ENCODE measurements around the gene SLC14A1.
A peak's percentile ranks its signal among the peaks of the same experiment; 100 is the strongest.

SLC14A1 gene

DNA sequence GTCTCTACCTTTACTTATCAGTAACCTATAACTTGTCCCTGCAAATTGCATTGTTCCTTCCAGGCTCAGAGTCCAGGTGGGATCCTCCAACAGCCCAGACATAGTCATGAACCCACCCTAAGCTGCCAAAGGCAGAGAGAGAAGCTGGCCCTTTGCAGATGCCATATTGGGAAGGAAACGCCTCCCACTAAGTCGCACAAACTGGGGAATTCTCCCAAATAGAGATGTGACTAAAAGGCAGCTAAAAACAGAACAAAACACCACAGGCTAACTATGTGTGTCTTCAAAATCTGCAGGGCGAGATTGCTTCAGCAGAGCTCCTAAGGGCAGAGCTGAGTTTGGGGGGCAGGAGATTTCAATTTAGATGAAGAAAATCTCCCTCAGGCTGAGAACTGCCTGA lies 63.0 kb downstream of the SLC14A1 start:
- TF ChIP-seq, protein P1, sequence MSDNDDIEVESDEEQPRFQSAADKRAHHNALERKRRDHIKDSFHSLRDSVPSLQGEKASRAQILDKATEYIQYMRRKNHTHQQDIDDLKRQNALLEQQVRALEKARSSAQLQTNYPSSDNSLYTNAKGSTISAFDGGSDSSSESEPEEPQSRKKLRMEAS (IDR thresholded peaks at IDR 0.05; ENCODE audit: low read depth, low read length) = no peak
- TF ChIP-seq, protein P2, sequence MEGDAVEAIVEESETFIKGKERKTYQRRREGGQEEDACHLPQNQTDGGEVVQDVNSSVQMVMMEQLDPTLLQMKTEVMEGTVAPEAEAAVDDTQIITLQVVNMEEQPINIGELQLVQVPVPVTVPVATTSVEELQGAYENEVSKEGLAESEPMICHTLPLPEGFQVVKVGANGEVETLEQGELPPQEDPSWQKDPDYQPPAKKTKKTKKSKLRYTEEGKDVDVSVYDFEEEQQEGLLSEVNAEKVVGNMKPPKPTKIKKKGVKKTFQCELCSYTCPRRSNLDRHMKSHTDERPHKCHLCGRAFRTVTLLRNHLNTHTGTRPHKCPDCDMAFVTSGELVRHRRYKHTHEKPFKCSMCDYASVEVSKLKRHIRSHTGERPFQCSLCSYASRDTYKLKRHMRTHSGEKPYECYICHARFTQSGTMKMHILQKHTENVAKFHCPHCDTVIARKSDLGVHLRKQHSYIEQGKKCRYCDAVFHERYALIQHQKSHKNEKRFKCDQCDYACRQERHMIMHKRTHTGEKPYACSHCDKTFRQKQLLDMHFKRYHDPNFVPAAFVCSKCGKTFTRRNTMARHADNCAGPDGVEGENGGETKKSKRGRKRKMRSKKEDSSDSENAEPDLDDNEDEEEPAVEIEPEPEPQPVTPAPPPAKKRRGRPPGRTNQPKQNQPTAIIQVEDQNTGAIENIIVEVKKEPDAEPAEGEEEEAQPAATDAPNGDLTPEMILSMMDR (IDR thresholded peaks at IDR 0.05; ENCODE audit: low read depth, low read length) = no peak
- no peak for TF ChIP-seq POLR2A (IDR thresholded peaks at IDR 0.05; ENCODE audit: extremely low read depth, insufficient read length)
- no peak for TF ChIP-seq MYC (IDR thresholded peaks at IDR 0.05; ENCODE audit: low read depth, low read length)
- no peak for DNase-seq (ENCODE audit: low read depth)
- no peak overlapping the region for H3K4me3 ChIP-seq (ENCODE audit: low read depth, low read length)

DNA sequence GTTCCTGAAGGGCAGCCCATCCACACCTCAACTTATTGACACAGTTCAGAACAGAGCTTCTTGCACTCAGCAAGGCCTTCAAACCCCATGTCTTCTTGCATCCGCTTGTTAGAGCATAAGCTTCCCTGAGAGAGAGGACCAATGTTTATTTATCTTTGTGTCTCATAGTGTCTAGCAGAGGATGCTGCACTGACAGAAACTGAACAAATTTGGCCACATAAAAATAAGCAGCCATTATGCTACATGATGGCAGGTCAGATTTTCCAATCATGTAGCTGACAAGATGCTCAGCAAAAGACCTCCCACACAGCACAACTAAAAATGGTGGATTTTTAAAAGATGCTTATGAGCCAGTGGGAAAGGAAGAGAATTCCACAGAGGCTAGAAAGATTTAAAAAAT lies 63.4 kb downstream of the SLC14A1 start:
- TF ChIP-seq MYC (IDR thresholded peaks at IDR 0.05; ENCODE audit: low read depth, low read length) = no peak
- TF ChIP-seq, protein P1 (IDR thresholded peaks at IDR 0.05; ENCODE audit: low read depth, low read length) = no peak
- TF ChIP-seq POLR2A (IDR thresholded peaks at IDR 0.05; ENCODE audit: extremely low read depth, insufficient read length) = no peak
- TF ChIP-seq, protein P2 (IDR thresholded peaks at IDR 0.05; ENCODE audit: low read depth, low read length) = no peak
- DNase-seq (ENCODE audit: low read depth) = no peak
- H3K4me3 ChIP-seq (ENCODE audit: low read depth, low read length) = no peak overlapping the region

DNA sequence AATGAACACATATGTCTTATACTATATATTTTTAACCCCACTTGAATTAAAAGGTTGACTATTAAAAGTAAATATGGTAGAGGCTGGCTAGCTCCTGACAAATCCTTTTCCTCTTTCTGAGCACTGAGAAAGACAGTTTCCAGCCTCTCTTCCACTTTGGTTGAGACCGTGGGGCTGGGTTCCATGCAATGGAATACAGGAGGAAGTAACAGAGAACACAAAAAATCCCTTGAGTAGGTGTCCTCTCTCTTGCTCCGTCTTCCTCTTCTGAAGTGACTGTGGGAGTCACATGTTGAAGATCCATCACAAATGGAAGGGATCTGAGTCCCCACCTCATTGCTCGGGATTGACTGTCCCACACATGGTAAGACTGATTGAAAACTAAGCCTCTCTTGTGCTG lies 64.9 kb downstream of the SLC14A1 start:
- no peak for DNase-seq (ENCODE audit: low read depth)
- TF ChIP-seq POLR2A (IDR thresholded peaks at IDR 0.05; ENCODE audit: extremely low read depth, insufficient read length) (no peak), MYC (IDR thresholded peaks at IDR 0.05; ENCODE audit: low read depth, low read length) (no peak)
- TF ChIP-seq, protein P1 (IDR thresholded peaks at IDR 0.05; ENCODE audit: low read depth, low read length) = no peak
- TF ChIP-seq, protein P2 (IDR thresholded peaks at IDR 0.05; ENCODE audit: low read depth, low read length) = no peak
- no peak overlapping the region for H3K4me3 ChIP-seq (ENCODE audit: low read depth, low read length)

DNA sequence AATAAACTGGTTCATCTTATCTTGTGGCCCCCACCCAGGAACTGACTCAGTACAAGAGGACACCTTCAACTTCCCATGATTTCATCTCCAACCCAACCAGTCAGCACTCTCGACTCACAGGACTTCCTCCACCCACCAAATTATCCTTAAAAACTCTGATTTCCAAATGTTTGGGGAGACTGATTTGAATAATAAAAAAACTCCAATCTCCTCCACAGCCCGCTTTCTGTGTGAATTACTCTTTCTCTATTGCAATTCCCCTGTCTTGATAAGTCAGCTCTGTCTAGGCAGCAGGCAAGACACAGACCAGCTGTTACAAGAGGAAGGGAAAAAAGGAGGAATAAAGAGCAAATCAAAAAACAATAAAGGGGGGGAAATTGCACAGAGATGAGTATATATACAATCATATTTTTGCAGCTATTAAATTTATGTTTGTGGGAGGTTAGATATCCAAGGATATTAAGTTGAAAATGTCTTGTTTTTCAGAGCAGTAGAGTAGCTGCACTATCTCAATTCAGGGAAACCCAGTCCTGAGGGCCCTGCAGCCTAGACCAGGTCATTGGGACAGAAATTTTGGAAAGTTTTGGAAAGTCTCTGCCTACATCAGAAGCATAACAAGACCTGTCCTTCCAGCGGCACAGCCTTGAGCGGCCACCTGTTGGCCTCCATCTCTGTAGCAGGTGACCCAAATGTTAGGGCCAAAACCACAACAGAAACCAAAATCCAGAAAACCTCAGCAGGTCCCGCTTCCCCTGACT lies 68.7 kb downstream of the SLC14A1 start:
- DNase-seq (ENCODE audit: low read depth) = no peak
- no peak for TF ChIP-seq POLR2A (IDR thresholded peaks at IDR 0.05; ENCODE audit: extremely low read depth, insufficient read length)
- H3K4me3 ChIP-seq (ENCODE audit: low read depth, low read length) = no peak overlapping the region

DNA sequence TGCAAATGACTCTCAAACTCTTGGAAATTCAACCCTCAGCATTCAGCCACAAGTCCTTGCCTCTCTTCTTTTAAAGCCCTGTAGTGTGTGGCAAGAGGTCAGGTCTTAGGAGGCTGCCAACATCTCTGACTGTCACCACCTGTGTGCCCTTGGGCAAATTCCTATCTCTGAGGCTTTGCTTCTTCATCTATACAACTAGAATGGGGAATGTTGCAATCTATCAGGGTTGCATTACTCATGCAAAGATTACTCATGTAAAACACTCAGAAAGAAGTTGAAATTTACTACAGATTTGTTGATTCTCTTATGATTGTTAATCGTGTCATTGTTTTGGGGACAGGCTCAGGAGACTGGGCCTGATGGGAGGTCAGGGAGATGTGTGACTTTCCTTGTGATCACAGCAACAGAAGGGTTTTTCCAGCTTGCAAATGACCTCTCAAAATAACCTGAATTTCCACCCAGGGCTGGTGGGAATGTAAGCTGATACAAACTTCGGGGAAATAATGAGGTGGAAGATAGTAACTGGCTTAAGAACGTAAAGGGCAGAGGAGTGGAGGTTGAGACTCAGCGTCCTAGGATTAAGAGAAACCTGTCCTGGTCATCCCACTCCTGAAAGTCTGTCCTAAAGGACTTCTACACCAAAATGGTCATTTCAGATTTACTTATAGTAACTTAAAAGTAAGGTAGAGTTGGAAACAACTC lies 69.4 kb downstream of the SLC14A1 start:
- DNase-seq (ENCODE audit: low read depth) = peak; percentile 55
- TF ChIP-seq, protein P1 (IDR thresholded peaks at IDR 0.05; ENCODE audit: low read depth, low read length) = no peak
- TF ChIP-seq, protein P2 (IDR thresholded peaks at IDR 0.05; ENCODE audit: low read depth, low read length) = no peak
- TF ChIP-seq POLR2A (IDR thresholded peaks at IDR 0.05; ENCODE audit: extremely low read depth, insufficient read length) (no peak), MYC (IDR thresholded peaks at IDR 0.05; ENCODE audit: low read depth, low read length) (no peak)
- no peak overlapping the region for H3K4me3 ChIP-seq (ENCODE audit: low read depth, low read length)

DNA sequence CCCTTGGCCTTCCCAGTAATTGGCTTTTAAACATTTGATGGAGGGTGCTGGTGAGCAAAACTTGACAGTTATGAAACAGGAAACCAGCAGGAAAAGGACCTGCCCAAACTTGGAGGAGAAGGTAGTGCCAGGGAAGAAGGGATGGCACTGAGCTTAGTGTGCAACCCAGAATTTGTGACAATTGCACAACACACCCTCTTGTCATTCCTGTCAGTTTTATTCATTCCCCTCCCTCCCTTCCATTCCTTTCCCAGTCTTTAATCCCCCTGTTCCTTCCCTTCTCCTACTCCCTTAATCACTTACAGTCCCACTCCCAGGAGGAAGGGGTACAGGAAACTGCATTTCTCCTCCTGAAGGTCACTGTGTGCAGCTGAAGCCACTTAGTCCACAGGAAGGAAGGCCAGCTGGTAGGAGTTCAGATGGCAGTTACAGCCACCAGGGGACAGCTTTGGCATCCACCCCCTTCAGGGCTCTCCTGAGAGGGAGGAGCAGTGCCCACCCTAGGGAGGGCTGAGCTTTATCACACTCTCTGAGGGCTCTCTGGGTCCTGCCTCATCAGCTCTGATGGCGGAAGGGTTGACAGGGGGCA lies 77.5 kb downstream of the SLC14A1 start:
- DNase-seq (ENCODE audit: low read depth) = no peak
- TF ChIP-seq, protein P1 (IDR thresholded peaks at IDR 0.05; ENCODE audit: low read depth, low read length) = no peak
- TF ChIP-seq MYC (IDR thresholded peaks at IDR 0.05; ENCODE audit: low read depth, low read length) (no peak), POLR2A (IDR thresholded peaks at IDR 0.05; ENCODE audit: extremely low read depth, insufficient read length) (no peak)
- TF ChIP-seq, protein P2 (IDR thresholded peaks at IDR 0.05; ENCODE audit: low read depth, low read length) = no peak
- no peak overlapping the region for H3K4me3 ChIP-seq (ENCODE audit: low read depth, low read length)
